Calu3 (cell line): ENCODE results near the gene IP6K3. TPM values are rescaled to one million over a fixed set of nuclear protein-coding genes. Genes with fewer than 3 reads are reported as not detected.

Experiments
- BruUV-seq: library from RNA; stranded (reverse); fragments of 400-500 nt; replicated peaks from 2 replicates; lab custom pipeline; 2021; lab: Mats Ljungman, UMichigan
- CTCF ChIA-PET: fragments of 300-600 bp; sonication (Branson Sonifier 250); formaldehyde crosslinking; loops from one replicate; lab custom pipeline; 2022; ENCODE audit warnings: antibody characterized with exemption; lab: Charles Lee
- DNase-seq: peaks from one replicate; pipeline ENCODE4 v3.0.0; 2022
- H3K27ac Mint-ChIP-seq: one replicate; pipeline ENCODE4 v1.8.0; 2022; ENCODE audit warnings: mixed read lengths; ENCODE audit not compliant: unreplicated experiment
- H3K27me3 Mint-ChIP-seq: one replicate; pipeline ENCODE4 v1.8.0; 2022; ENCODE audit warnings: mixed read lengths; ENCODE audit not compliant: unreplicated experiment
- H3K36me3 Mint-ChIP-seq: one replicate; pipeline ENCODE4 v1.8.0; 2022; ENCODE audit warnings: mild to moderate bottlenecking, moderate library complexity, mixed read lengths; ENCODE audit not compliant: insufficient read depth, unreplicated experiment
- H3K4me1 Mint-ChIP-seq: one replicate; pipeline ENCODE4 v1.8.0; 2022; ENCODE audit warnings: mild to moderate bottlenecking, low read depth, mixed read lengths; ENCODE audit not compliant: unreplicated experiment
- H3K4me3 Mint-ChIP-seq: one replicate; pipeline ENCODE4 v1.8.0; 2022; ENCODE audit warnings: mild to moderate bottlenecking, low read depth, moderate library complexity, mixed read lengths; ENCODE audit not compliant: unreplicated experiment
- H3K9me3 Mint-ChIP-seq: one replicate; pipeline ENCODE4 v1.8.0; 2022; ENCODE audit warnings: low read depth, mixed read lengths; ENCODE audit not compliant: unreplicated experiment
- CTCF ChIP-seq: fragments of 200-600 bp; IDR thresholded peaks from one replicate; pipeline ENCODE4 v1.8.0; 2022; ENCODE audit warnings: antibody characterized with exemption; ENCODE audit not compliant: unreplicated experiment
- intact Hi-C: fragments of 100-400 bp; cut with micrococcal nuclease; formaldehyde crosslinking; loops from one replicate; pipeline ENCODE4 v1.10.0; 2022; ENCODE audit not compliant: unreplicated experiment
- total RNA-seq: library from RNA; stranded (reverse); gene quantifications from 2 replicates; pipeline ENCODE4 v1.2.3, GENCODE V29; 2022

IP6K3 gene
- total RNA-seq, 1 experiment from 2014 or later: not detected

DNA sequence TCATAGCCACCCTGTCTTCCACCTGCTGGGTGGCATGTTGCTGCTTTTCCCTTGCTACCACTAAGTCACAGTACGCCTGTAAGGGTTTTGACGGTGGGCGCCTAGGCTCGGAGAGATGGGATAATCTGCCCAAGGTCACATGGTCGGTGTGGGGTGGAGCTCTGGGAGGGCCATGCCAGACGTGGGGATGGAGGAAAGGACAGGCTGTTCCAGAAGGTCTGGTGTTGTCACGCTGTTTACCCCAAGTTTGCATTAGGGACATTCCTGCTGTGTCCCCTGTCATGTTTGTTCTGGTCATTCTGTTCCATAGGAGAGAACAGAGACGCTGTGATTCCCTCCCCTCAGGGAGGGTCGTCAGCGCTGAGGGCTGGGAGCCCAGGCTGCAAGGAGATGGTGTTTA is 16.1 kb downstream of the IP6K3 start:
- Mint-ChIP-seq H3K27ac (peak overlapping the region; percentile 39), H3K27me3 (no peaks in the 10 kb centered on the region), H3K4me3 (no peak overlapping the region), H3K4me1 (peaks cover 37% of the 10 kb centered on the region), H3K9me3 (no peaks in the 10 kb centered on the region), H3K36me3 (no peaks in the 10 kb centered on the region)
- intact Hi-C loops: no loop called here
- CTCF ChIA-PET: interaction anchor here (2.3 to 3.1 kb wide), 2 partner anchors 13 to 19 kb away, joined by 12 to 16 read pairs; partner anchors contain the start of gene UQCC2
- BruUV-seq: no TSS peak
- DNase-seq: no peak
- no peak for TF ChIP-seq CTCF

DNA sequence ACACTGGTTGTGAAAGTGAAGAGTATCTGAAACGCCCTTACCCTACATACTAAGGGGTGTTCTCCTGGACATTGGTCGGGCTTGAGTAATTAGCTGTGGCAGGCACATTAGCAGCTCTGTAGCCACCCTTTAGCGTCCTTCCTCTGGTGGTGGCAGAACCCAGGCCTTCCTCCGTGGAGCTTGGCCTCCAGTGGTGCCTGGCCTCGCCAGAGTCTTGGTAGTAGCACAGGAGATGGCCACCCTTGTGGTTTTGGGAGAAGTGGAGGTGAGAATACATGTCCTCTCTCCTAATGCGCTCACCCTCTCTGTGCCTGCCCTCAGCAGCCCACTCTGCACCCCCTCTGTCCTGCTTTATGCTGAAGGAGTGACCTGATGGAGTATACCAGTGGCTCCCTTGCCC is 17.6 kb downstream of the IP6K3 start:
- H3K4me1 Mint-ChIP-seq: peaks cover 37% of the 10 kb centered on the region
- BruUV-seq: no TSS peak
- DNase-seq: no peak
- peaks cover 5% of the 10 kb centered on the region for H3K27me3 Mint-ChIP-seq
- CTCF ChIA-PET: no interaction called here
- intact Hi-C loops: no loop called here
- no peak overlapping the region for H3K27ac Mint-ChIP-seq
- H3K9me3 Mint-ChIP-seq: no peaks in the 10 kb centered on the region
- no peak for TF ChIP-seq CTCF
- no peak overlapping the region for H3K4me3 Mint-ChIP-seq
- H3K36me3 Mint-ChIP-seq: no peaks in the 10 kb centered on the region

DNA sequence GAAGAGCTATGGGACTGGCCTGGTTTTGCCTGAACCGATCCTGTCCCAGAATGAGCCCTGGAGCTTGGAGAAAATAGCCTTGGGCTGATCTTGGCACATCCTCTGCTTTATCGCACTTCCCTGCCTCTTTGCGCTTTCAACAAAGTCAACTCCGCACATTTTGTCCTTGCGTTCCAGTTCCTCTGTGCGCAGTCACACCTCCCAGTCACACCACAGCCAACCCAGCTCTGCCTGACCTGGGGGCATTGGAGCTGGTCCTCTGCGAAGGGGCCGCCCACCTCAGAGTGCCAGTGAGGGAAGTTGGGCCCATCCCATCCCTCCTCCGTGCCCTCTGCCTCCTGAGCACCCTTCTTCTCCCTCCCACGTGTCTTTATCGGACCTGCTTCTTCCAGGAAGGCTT is 18.3 kb downstream of the IP6K3 start:
- H3K4me3 Mint-ChIP-seq: no peak overlapping the region
- CTCF ChIA-PET: interaction anchor here (1.0 kb wide), 1 partner anchor 17 kb away, joined by 4 read pairs; the partner anchor contains the start of gene UQCC2
- BruUV-seq: no TSS peak
- intact Hi-C loops: no loop called here
- DNase-seq: no peak
- no peak for TF ChIP-seq CTCF
- no peaks in the 10 kb centered on the region for H3K9me3 Mint-ChIP-seq
- peaks cover 36% of the 10 kb centered on the region for H3K4me1 Mint-ChIP-seq
- no peaks in the 10 kb centered on the region for H3K36me3 Mint-ChIP-seq
- no peak overlapping the region for H3K27ac Mint-ChIP-seq
- H3K27me3 Mint-ChIP-seq: peaks cover 11% of the 10 kb centered on the region

DNA sequence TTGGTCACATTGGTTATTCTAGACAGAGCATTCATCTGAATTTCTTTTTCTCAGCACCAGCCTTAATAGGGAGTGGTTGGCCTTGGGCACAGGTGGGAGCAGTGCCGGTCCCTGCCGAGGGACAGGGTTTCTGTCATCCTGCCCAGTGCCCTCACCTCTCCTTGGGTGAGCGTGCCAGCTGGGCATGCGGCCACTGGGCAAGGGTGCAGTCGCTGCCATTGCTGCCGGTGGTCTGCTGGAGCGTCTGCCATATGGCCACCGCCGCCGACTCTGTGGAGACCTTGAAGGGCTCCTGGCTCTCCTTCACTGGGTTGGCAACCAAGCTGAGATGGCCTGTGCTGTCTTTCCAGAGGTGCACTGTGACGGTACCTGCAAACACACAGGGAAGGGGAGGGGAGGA is 18.8 kb downstream of the IP6K3 start:
- no peak for DNase-seq
- no peak overlapping the region for H3K4me3 Mint-ChIP-seq
- H3K4me1 Mint-ChIP-seq: peaks cover 31% of the 10 kb centered on the region
- no peak overlapping the region for H3K27ac Mint-ChIP-seq
- BruUV-seq: no TSS peak
- intact Hi-C loops: no loop called here
- TF ChIP-seq CTCF: no peak
- peaks cover 16% of the 10 kb centered on the region for H3K27me3 Mint-ChIP-seq
- CTCF ChIA-PET: interaction anchor here (1.0 kb wide), 1 partner anchor 16 kb away, joined by 4 read pairs; the partner anchor contains the start of gene UQCC2
- H3K36me3 Mint-ChIP-seq: no peaks in the 10 kb centered on the region
- no peaks in the 10 kb centered on the region for H3K9me3 Mint-ChIP-seq
